ENCODE measurements around the gene DCXR. TPM values are rescaled to one million over a fixed set of nuclear protein-coding genes. Genes with fewer than 3 reads are reported as not detected.

The DCXR gene
- total RNA-seq, 1 experiment from 2014 or later = 120 TPM

- DNase-seq (ENCODE audit: low read depth, low spot score) = no peak
- in situ Hi-C loops (cut with HindIII; ENCODE audit: low pct_unique_long_range_greater_than_20kb, low sequenced_read_pairs) = loop anchor here (10.0 kb wide), 1 partner anchor 100 kb away; no protein-coding TSS in a partner anchor
Measured at GRCh38 chr17:82034371-82035011, 3.0 kb downstream of the DCXR start.

- in situ Hi-C loops (cut with HindIII; ENCODE audit: low pct_unique_long_range_greater_than_20kb, low sequenced_read_pairs) = loop anchor here (10.0 kb wide), 1 partner anchor 101 kb away; no protein-coding TSS in a partner anchor
- DNase-seq (ENCODE audit: low read depth, low spot score) = no peak
Measured at GRCh38 chr17:82033359-82034085, 4.0 kb downstream of the DCXR start.

- no peak for DNase-seq (ENCODE audit: low read depth, low spot score)
- in situ Hi-C loops (cut with HindIII; ENCODE audit: low pct_unique_long_range_greater_than_20kb, low sequenced_read_pairs) = loop anchor here (10.0 kb wide), 1 partner anchor 103 kb away; no protein-coding TSS in a partner anchor
Measured at GRCh38 chr17:82031885-82032627, 5.4 kb downstream of the DCXR start.

GRCh38 chr17:82031303-82031884 lies 6.1 kb downstream of the DCXR start, which contains the start of gene RAC3:
RAC3 (plus strand) TSS chr17:82031678; CDS start chr17:82031762, 84 bp downstream.
- peak; percentile 58 for DNase-seq (ENCODE audit: low read depth, low spot score)
- in situ Hi-C loops (cut with HindIII; ENCODE audit: low pct_unique_long_range_greater_than_20kb, low sequenced_read_pairs) = loop anchor here (10.0 kb wide), 1 partner anchor 103 kb away; no protein-coding TSS in a partner anchor

- in situ Hi-C loops (cut with HindIII; ENCODE audit: low pct_unique_long_range_greater_than_20kb, low sequenced_read_pairs) = loop anchor here (10.0 kb wide), 1 partner anchor 104 kb away; no protein-coding TSS in a partner anchor
Measured at GRCh38 chr17:82030470-82031302, 6.8 kb downstream of the DCXR start.

GRCh38 chr17:82029990-82030469 lies 7.5 kb downstream of the DCXR start:
- in situ Hi-C loops (cut with HindIII; ENCODE audit: low pct_unique_long_range_greater_than_20kb, low sequenced_read_pairs) = loop anchor here (10.0 kb wide), 1 partner anchor 105 kb away; no protein-coding TSS in a partner anchor
- DNase-seq (ENCODE audit: low read depth, low spot score) = no peak

More at GRCh38 chr17:82030470-82031302, 6.8 kb downstream of the DCXR start:
- DNase-seq (ENCODE audit: low read depth, low spot score) = peak; percentile 91

- in situ Hi-C loops (cut with HindIII; ENCODE audit: low pct_unique_long_range_greater_than_20kb, low sequenced_read_pairs) = no loop called here
- no peak for DNase-seq (ENCODE audit: low read depth, low spot score)
Measured at GRCh38 chr17:82029391-82029790, 8.1 kb downstream of the DCXR start.

GRCh38 chr17:82028966-82029365 lies 8.5 kb downstream of the DCXR start:
- in situ Hi-C loops (cut with HindIII; ENCODE audit: low pct_unique_long_range_greater_than_20kb, low sequenced_read_pairs) = no loop called here
- no peak for DNase-seq (ENCODE audit: low read depth, low spot score)

GRCh38 chr17:82028246-82028645 lies 9.3 kb downstream of the DCXR start:
- DNase-seq (ENCODE audit: low read depth, low spot score) = no peak
- in situ Hi-C loops (cut with HindIII; ENCODE audit: low pct_unique_long_range_greater_than_20kb, low sequenced_read_pairs) = no loop called here

- DNase-seq (ENCODE audit: low read depth, low spot score) = no peak
- in situ Hi-C loops (cut with HindIII; ENCODE audit: low pct_unique_long_range_greater_than_20kb, low sequenced_read_pairs) = no loop called here
Measured at GRCh38 chr17:82025401-82026107, 11.9 kb downstream of the DCXR start.

GRCh38 chr17:82024859-82025258 lies 12.6 kb downstream of the DCXR start:
- no peak for DNase-seq (ENCODE audit: low read depth, low spot score)
- in situ Hi-C loops (cut with HindIII; ENCODE audit: low pct_unique_long_range_greater_than_20kb, low sequenced_read_pairs) = no loop called here

GRCh38 chr17:82023447-82024241 lies 13.9 kb downstream of the DCXR start:
- in situ Hi-C loops (cut with HindIII; ENCODE audit: low pct_unique_long_range_greater_than_20kb, low sequenced_read_pairs) = no loop called here
- peak; percentile 31 for DNase-seq (ENCODE audit: low read depth, low spot score)

- in situ Hi-C loops (cut with HindIII; ENCODE audit: low pct_unique_long_range_greater_than_20kb, low sequenced_read_pairs) = no loop called here
- DNase-seq (ENCODE audit: low read depth, low spot score) = peak; percentile 100
Measured at GRCh38 chr17:82022981-82023446, 14.5 kb downstream of the DCXR start, which contains the start of gene LRRC45. LRRC45 (plus strand) TSS chr17:82023305; CDS start chr17:82023644, 339 bp downstream.

GRCh38 chr17:82022310-82022980 lies 15.1 kb downstream of the DCXR start, which contains the start of gene CENPX:
CENPX (minus strand) TSS chr17:82022878; CDS start chr17:82022861, 17 bp downstream.
- in situ Hi-C loops (cut with HindIII; ENCODE audit: low pct_unique_long_range_greater_than_20kb, low sequenced_read_pairs) = no loop called here
- DNase-seq (ENCODE audit: low read depth, low spot score) = no peak

- DNase-seq (ENCODE audit: low read depth, low spot score) = no peak
- in situ Hi-C loops (cut with HindIII; ENCODE audit: low pct_unique_long_range_greater_than_20kb, low sequenced_read_pairs) = no loop called here
Measured at GRCh38 chr17:82021900-82022309, 15.6 kb downstream of the DCXR start.
